Pericardium fibroblast (primary cell): ENCODE measurements around the gene CGB8. TPM values are rescaled to one million over a fixed set of nuclear protein-coding genes. Genes with fewer than 3 reads are reported as not detected.

ENCODE experiments used
- total RNA-seq: library from RNA; depleted of rRNA; stranded (reverse); fragments of >200 nt; gene quantifications from 2 replicates; pipeline ENCODE4 v1.2.3, GENCODE V29; 2015

CGB8 gene
- not detected in 2 replicates for total RNA-seq

GRCh38 chr19:49049011-49049410 is at the start of gene CGB8:
Gene CGB8 (minus strand): TSS chr19:49049111. CDS start chr19:49048739, 372 bp downstream.

GRCh38 chr19:49085020-49085867 is 36.3 kb upstream of the CGB8 start, which contains the start of gene SNRNP70:
Gene SNRNP70 (plus strand): TSS chr19:49085451. CDS start chr19:49086415, 964 bp downstream.

GRCh38 chr19:49064768-49065611 is 16.1 kb upstream of the CGB8 start, which contains the start of gene NTF4:
Gene NTF4 (minus strand): TSS chr19:49064818. CDS start chr19:49061997, 2,821 bp downstream.

GRCh38 chr19:49057636-49058234 is 8.8 kb upstream of the CGB8 start, which contains the start of gene CGB7:
Gene CGB7 (minus strand): TSS chr19:49057749. CDS start chr19:49055375, 2,374 bp downstream.

GRCh38 chr19:49043548-49043947 is 5.4 kb downstream of the CGB8 start, which contains the start of gene CGB5:
Gene CGB5 (plus strand): TSS chr19:49043848. CDS start chr19:49044210, 362 bp downstream.

GRCh38 chr19:49036815-49037214 is 12.1 kb downstream of the CGB8 start, which contains the start of gene CGB1:
Gene CGB1 (minus strand): TSS chr19:49036895. CDS start chr19:49036711, 184 bp downstream.

GRCh38 chr19:49031642-49032301 is 17.1 kb downstream of the CGB8 start, which contains the start of gene CGB2:
Gene CGB2 (plus strand): TSS chr19:49031890. CDS start chr19:49032096, 206 bp downstream.

GRCh38 chr19:49024233-49024632 is 24.7 kb downstream of the CGB8 start, which contains the start of gene CGB3:
Gene CGB3 (minus strand): TSS chr19:49024333. CDS start chr19:49023971, 362 bp downstream.

GRCh38 chr19:49017041-49017665 is 31.8 kb downstream of the CGB8 start, which contains the start of gene LHB:
Gene LHB (minus strand): TSS chr19:49017091. CDS start chr19:49017081, 10 bp downstream.

Other genes starting within 250 kb of the CGB8 start
- gene BCAT2, start 238.1 kb downstream of the CGB8 start, total RNA-seq = 55.0 and 59.9 TPM in 2 replicates
- gene HSD17B14, start 212.6 kb downstream of the CGB8 start, total RNA-seq = 5.9 and 14.9 TPM in 2 replicates
- gene PLEKHA4, start 180.5 kb downstream of the CGB8 start, total RNA-seq = 10.3 and 28.0 TPM in 2 replicates
- gene PPP1R15A, start 176.7 kb downstream of the CGB8 start, total RNA-seq = 46.6 and 66.4 TPM in 2 replicates
- 0.09 TPM in 1 of 2 replicates, not detected in the other for gene TULP2, start 150.4 kb downstream of the CGB8 start, total RNA-seq
- 322 and 497 TPM in 2 replicates for gene NUCB1, start 148.8 kb downstream of the CGB8 start, total RNA-seq
- 0.68 TPM in 1 of 2 replicates, not detected in the other for gene DHDH, start 115.4 kb downstream of the CGB8 start, total RNA-seq
- gene BAX, start 94.2 kb downstream of the CGB8 start, total RNA-seq = 74.8 and 110 TPM in 2 replicates
- gene FTL, start 83.8 kb downstream of the CGB8 start, total RNA-seq = 6,635 and 8,342 TPM in 2 replicates
- 39.2 and 79.2 TPM in 2 replicates for gene GYS1, start 55.8 kb downstream of the CGB8 start, total RNA-seq
- 100 and 106 TPM in 2 replicates for gene RUVBL2, start 55.2 kb downstream of the CGB8 start, total RNA-seq
- gene LHB, start 32.0 kb downstream of the CGB8 start, total RNA-seq = not detected in 2 replicates
- not detected in 2 replicates for gene CGB3, start 24.8 kb downstream of the CGB8 start, total RNA-seq
- not detected in 2 replicates for gene CGB2, start 17.2 kb downstream of the CGB8 start, total RNA-seq
- not detected in 2 replicates for gene CGB1, start 12.2 kb downstream of the CGB8 start, total RNA-seq
- gene CGB5, start 5.3 kb downstream of the CGB8 start, total RNA-seq = not detected in 2 replicates
- 0.35 TPM in 1 of 2 replicates, not detected in the other for gene CGB7, start 8.6 kb upstream of the CGB8 start, total RNA-seq
- 1.1 TPM in 1 of 2 replicates, not detected in the other for gene NTF4, start 15.7 kb upstream of the CGB8 start, total RNA-seq
- not detected in 2 replicates for gene KCNA7, start 23.6 kb upstream of the CGB8 start, total RNA-seq
- gene SNRNP70, start 36.3 kb upstream of the CGB8 start, total RNA-seq = 109 and 117 TPM in 2 replicates
- gene LIN7B, start 65.3 kb upstream of the CGB8 start, total RNA-seq = 9.8 and 12.3 TPM in 2 replicates
- gene C19orf73, start 70.0 kb upstream of the CGB8 start, total RNA-seq = 3.2 and 12.3 TPM in 2 replicates
- gene PPFIA3, start 70.4 kb upstream of the CGB8 start, total RNA-seq = 2.8 TPM in 2 replicates
- gene HRC, start 106.3 kb upstream of the CGB8 start, total RNA-seq = 1.2 and 3.2 TPM in 2 replicates
- gene TRPM4, start 108.7 kb upstream of the CGB8 start, total RNA-seq = 15.2 and 27.5 TPM in 2 replicates